Esophagus (tissue), 2 donors: Measurements from ENCODE around the gene WWP2. TPM values are rescaled to one million over a fixed set of nuclear protein-coding genes. Genes with fewer than 3 reads are reported as not detected.
A peak's percentile ranks its signal among the peaks of the same experiment; 100 is the strongest.
"Not testable (repeated sequence)": the region's sequence is repeated elsewhere in the genome, so short reads cannot be mapped to it uniquely, and the experiment has no call there.

Experiments
- H3K27ac ChIP-seq, 2 donors: one replicate each; pipeline ENCODE4 v1.5.1; 2013; ENCODE audit warnings: low read depth in 2 of 2, mild to moderate bottlenecking in 2 of 2, inconsistent platforms in 1 of 2, low read length in 1 of 2, moderate library complexity in 1 of 2
- H3K27me3 ChIP-seq, 2 donors: one replicate each; pipeline ENCODE4 v1.6.1; 2013; ENCODE audit warnings: low read length in 2 of 2, control low read depth in 1 of 2, mild to moderate bottlenecking in 1 of 2; ENCODE audit not compliant: insufficient read depth in 2 of 2, control insufficient read depth in 1 of 2
- H3K36me3 ChIP-seq, 2 donors: one replicate each; pipeline ENCODE4 v1.6.1; 2013; ENCODE audit warnings: low read length in 1 of 2; ENCODE audit not compliant: control insufficient read depth in 2 of 2, insufficient read depth in 2 of 2
- H3K4me1 ChIP-seq, 2 donors: one replicate each; pipeline ENCODE4 v1.6.1; 2013; ENCODE audit warnings: low read length in 1 of 2; ENCODE audit not compliant: control insufficient read depth in 2 of 2, insufficient read depth in 2 of 2
- H3K4me3 ChIP-seq, 2 donors: one replicate each; pipeline ENCODE4 v1.5.1; 2013; ENCODE audit warnings: low read length in 2 of 2, mild to moderate bottlenecking in 2 of 2, low read depth in 1 of 2, moderate library complexity in 1 of 2
- H3K9me3 ChIP-seq, 2 donors: one replicate each; pipeline ENCODE4 v1.6.1; 2013; ENCODE audit warnings: mild to moderate bottlenecking in 2 of 2, low read depth in 1 of 2, low read length in 1 of 2, moderate library complexity in 1 of 2; ENCODE audit not compliant: control insufficient read depth in 2 of 2, insufficient read depth in 1 of 2
- WGBS, 2 donors: extraction: QIAGEN DNeasy Blood & Tissue Kit; methylation state at CpG; one replicate each; pipeline ENCODE4 v1.1.7; 2013; 5-methylcytosine and 5-hydroxymethylcytosine counted together
- polyA plus RNA-seq, 2 donors: library from polyadenylated mRNA; stranded (reverse); fragments of 200-250 nt; gene quantifications; one replicate each; pipeline ENCODE4 v1.2.3, GENCODE V29; 2013
- donor health status: healthy with polysubstance abuse.
- donor health status: Bipolar disorder and iron deficiency.

Gene WWP2
- polyA plus RNA-seq, 2 donors, result 17.7 to 18.5 TPM

DNA sequence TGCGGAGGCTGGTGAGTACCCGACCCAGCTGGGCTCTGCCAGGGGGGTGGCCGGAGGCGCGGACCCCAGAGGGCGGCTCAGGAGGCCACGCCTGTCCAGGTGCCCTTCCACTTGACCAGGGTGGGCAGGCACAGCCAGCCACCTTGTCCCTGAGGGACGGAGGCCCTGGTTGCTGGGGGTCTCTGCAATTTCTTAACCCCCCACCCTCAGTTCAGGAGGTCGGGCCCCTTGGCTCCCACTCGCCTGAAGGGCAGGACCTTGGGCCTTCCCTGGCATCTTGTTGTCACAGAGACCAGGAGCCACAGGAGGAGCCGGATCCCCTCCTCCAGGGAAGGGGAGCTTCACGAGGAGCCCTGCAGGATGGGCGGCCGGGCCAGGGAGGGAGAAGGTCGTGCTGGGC is 190.0 kb downstream of the WWP2 start:
- H3K27me3 ChIP-seq, H3K9me3 ChIP-seq, H3K36me3 ChIP-seq, H3K27ac ChIP-seq, H3K4me1 ChIP-seq, H3K4me3 ChIP-seq: not testable (repeated sequence)
- WGBS, 2 donors, result 86 to 90% methylated on average over 4 to 8 of the region's 15 CpGs

DNA sequence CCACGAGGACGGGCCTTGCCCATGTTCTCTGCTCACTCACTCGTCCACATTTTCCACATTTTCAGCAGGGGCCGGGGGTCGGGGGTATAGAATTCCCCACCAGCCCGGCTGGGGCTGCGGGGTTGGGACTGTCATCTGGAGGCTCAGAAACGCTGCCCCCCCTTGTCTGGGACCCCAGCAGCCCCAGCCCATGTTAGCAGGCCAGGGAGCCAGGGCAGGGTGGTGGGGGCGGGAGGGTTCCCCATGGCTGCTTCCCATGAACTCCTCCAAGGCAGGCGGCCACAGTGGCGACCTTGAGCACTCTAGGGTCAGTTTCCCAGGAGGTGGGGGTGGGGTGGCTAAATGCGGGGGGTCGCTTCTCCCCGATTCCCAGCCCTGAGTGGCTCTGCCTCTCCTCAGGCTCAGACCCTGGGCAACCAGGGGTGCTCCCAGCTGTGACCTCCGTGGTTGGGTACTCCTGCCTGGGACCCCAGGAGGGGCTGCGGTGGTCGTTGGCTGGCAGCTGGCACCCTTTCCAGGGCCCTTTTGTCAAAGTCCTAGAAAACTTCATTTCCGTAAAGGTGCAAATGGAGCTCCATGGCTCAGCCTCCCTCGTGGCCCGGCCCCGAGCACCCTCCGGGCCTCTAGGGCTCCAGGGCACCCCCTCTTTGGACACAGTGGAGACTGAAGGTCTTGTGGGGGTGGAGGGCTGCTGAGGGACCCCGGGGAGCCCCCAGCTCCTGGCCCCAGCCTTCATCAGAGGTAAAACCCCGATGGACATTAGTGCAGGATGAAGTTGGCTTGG is 190.6 kb downstream of the WWP2 start:
- not testable (repeated sequence) for H3K4me1 ChIP-seq, H3K27me3 ChIP-seq, H3K36me3 ChIP-seq, H3K9me3 ChIP-seq, H3K4me3 ChIP-seq, H3K27ac ChIP-seq
- WGBS, 2 donors, result 79 to 81% methylated on average over 16 to 18 of the region's 24 CpGs

DNA sequence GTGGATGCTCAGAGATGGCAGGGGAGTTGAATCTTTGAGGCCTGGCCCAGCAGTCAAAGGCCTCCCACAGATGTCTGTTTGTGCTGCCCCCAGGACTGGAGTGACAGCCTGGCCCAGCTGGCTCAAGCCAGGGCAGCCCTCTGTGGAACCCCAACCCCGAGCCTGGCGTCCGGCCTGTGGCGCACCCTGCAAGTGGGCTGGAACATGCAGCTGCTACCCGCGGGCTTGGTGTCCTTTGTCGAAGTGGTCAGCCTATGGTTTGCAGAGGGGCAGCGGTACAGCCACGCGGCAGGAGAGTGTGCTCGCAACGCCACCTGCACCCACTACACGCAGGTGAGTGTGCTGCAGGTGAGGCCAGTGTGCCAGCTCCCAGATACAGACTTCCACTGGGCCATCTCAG is 192.1 kb downstream of the WWP2 start:
- H3K4me1 ChIP-seq, H3K27ac ChIP-seq, H3K27me3 ChIP-seq, H3K4me3 ChIP-seq, H3K9me3 ChIP-seq, H3K36me3 ChIP-seq: not testable (repeated sequence)
- 95 to 99% methylated on average over 11 to 13 of the region's 13 CpGs for WGBS, 2 donors

DNA sequence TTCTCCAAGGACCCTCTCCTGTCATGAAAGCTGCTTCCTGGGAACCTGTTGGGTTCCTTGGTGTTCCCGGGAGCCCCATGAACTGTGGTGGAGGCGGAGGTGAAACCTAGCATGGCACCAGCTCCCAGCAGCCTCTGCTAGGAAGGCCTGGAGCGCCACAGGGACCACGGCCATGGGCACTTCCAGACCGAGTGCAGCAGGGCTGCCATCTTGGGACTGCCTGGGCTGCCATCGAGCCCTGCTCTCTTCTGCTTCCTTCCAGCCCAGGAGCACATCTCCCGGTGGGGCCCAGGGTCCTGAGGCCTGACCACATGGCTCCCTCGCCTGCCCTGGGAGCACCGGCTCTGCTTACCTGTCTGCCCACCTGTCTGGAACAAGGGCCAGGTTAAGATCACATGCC is 201.2 kb downstream of the WWP2 start:
- not testable (repeated sequence) for H3K27me3 ChIP-seq, H3K9me3 ChIP-seq, H3K27ac ChIP-seq, H3K4me1 ChIP-seq, H3K4me3 ChIP-seq, H3K36me3 ChIP-seq
- 93% methylated on average over 7 of the region's 9 CpGs; no CpG with 5 or more reads in 1 of the 2 donors for WGBS, 2 donors

DNA sequence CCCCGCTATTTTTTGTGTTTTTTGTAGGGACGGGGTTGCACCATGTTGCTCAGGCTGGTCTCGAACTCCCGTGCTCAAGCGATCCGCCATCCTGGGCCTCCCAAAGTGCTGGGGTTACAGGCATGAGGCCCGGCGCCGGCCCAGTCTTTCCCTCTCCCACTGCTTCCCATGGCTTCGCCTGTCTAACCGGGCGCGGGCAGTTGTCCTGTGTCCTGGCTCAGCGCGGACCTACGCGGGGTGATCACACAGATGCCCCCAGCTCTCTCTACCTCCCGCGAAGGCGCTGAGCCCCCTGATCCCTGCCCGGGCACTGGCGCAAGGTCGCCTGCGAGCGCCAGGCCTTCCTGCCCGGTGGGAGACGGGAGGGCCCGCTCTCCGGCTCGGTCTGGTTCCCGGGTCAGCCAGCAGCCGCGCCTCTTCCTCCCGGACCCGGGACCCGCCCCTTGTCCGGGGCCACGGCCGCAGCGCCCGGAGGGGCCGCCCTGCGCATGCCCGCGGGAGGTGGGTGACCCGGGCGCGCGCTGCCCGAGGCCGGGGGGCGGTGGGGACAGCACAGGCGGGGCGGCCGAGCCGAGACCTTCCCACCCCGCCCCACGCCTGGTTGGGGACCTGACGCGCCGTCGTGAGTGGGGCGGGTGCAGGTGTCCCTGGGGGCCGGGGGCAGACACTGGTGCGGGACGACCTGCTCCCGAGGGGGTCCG is 203.0 kb downstream of the WWP2 start:
- H3K36me3 ChIP-seq, H3K27ac ChIP-seq, H3K4me1 ChIP-seq, H3K27me3 ChIP-seq, H3K9me3 ChIP-seq: not testable (repeated sequence)
- WGBS, 2 donors, result 16 to 48% methylated on average over 4 to 58 of the region's 68 CpGs
- peak overlapping the region; percentile 42 to 48 for H3K4me3 ChIP-seq

DNA sequence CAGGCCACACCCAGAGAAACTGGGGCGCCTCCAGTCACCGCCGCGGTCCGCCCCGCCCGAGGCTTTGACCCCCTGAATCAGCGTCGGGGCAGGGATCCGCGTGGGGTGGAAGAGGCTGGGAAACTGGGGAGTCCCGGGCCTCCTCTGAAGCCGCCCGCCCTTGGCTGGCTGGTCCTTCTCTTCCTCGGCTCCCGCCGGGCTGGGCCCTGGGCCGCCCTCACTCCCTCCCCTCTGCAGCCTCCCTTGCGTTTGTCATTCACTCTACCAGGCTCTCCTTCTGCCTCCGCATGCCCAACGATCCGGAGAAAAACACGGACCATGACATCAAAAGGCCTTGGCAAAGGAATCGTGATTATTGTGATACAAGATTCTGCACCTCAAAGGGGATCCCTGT is 203.5 kb downstream of the WWP2 start:
- peak overlapping the region in 1 of 2 donors; percentile 48 for H3K4me3 ChIP-seq
- H3K36me3 ChIP-seq, H3K27ac ChIP-seq, H3K27me3 ChIP-seq, H3K9me3 ChIP-seq, H3K4me1 ChIP-seq: not testable (repeated sequence)
- WGBS, 2 donors, result 0 to 12% methylated on average over 2 to 5 of the region's 24 CpGs

DNA sequence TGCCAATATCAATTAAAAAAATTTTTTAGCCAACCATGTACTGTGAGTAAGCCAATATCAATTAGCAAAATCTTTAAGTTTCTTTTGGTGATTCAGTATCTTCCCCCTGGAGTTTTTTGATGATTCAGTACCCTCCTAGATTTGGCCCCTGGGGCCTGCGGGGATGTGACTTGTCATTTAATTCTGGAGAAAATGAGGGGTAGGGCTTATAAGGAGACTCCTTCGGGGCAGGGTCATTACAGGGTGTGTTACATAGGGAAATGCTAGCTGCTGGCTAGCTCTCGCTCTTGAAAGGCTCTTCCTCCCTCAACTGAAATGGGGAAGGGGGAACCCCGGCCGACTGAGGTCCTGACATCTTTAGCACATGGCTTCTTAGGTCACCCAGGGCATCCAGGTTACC is 205.6 kb downstream of the WWP2 start:
- not testable (repeated sequence) for H3K27ac ChIP-seq, H3K36me3 ChIP-seq, H3K4me1 ChIP-seq, H3K27me3 ChIP-seq, H3K4me3 ChIP-seq, H3K9me3 ChIP-seq
- WGBS, 2 donors, result no CpG with 5 or more reads among the region's 5 CpGs

DNA sequence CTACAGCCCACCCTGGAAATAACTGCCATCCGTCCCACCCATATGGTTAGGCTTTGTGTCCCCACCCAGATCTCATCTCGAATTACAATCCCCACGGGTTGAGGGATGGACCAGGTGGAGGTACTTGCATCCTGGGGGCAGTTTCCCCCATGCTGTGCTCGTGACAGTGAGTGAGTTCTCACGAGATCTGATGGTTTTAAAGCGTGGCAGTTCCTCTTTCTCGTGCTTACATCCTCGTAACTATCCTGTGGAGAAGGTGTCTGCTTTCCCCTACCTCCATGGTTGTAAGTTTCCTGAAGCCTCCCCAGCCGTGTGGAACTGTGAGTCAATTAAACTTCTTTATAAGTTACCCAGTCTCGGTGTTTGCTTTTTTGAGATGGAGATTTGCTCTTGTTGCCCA is 206.0 kb downstream of the WWP2 start:
- not testable (repeated sequence) for H3K27ac ChIP-seq, H3K9me3 ChIP-seq, H3K27me3 ChIP-seq, H3K4me1 ChIP-seq, H3K36me3 ChIP-seq, H3K4me3 ChIP-seq
- WGBS, 2 donors, result no CpG with 5 or more reads among the region's 10 CpGs

DNA sequence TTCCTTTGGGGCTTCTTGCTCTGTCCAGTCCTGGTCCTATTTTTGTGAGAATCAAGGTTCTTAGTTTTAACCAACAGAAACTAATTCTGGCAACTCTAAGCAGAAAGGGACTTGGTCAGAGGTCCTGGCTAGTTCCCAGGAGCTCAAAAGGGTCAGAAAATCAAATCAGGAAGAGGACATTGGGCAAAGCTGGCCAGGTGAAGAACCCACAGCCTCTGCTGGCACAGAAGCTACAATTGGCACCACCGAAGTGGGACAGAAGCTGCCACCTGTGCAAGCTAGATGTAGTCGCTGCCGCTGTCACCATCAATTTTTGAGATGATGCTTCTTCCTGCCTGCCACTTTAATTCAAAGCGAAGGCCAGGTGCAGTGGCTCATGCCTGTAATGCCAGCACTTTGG is 207.5 kb downstream of the WWP2 start:
- H3K4me3 ChIP-seq, H3K9me3 ChIP-seq, H3K27me3 ChIP-seq, H3K4me1 ChIP-seq, H3K36me3 ChIP-seq, H3K27ac ChIP-seq: not testable (repeated sequence)
- 91 to 92% methylated on average over 3 to 4 of the region's 4 CpGs for WGBS, 2 donors

DNA sequence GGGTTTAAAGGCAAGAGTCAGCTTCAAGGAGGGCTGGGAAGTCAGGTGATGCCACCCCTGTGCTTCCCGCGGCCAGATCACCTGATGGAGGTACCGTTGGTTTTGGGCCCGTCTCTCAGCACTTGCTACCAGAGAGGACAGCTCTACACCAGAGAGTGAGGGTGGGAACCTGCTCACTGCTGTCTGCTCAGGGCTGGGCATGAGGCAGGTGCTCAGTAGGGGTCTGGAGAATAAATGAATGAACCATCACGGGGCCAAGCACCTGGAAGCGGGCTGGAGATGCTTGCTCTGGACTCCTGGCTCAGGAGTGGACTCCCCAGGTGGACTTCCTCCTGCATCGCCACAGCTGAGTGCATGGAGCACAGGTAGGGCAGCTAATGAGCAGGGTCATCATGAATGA is 210.0 kb downstream of the WWP2 start:
- H3K9me3 ChIP-seq, H3K36me3 ChIP-seq, H3K4me1 ChIP-seq, H3K4me3 ChIP-seq, H3K27ac ChIP-seq, H3K27me3 ChIP-seq: not testable (repeated sequence)
- WGBS, 2 donors, result 82 to 98% methylated on average over 3 to 5 of the region's 7 CpGs
